OCI-LY7 (cell line): Measurements from ENCODE around the gene FOXO3. TPM values are rescaled to one million over a fixed set of nuclear protein-coding genes. Genes with fewer than 3 reads are reported as not detected.
"Not testable (repeated sequence)": the region's sequence is repeated elsewhere in the genome, so short reads cannot be mapped to it uniquely, and the experiment has no call there.

Experiments used
- BruUV-seq: library from RNA; stranded (reverse); fragments of 400-500 nt; replicated peaks from 2 replicates; lab custom pipeline; 2021; lab: Mats Ljungman, UMichigan
- CTCF ChIA-PET: fragments of 300-600 bp; sonication (Branson Sonifier 250); formaldehyde crosslinking; loops from one replicate; lab custom pipeline; 2022; ENCODE audit warnings: antibody characterized with exemption; ENCODE audit not compliant: unreplicated experiment; lab: Charles Lee
- POLR2A ChIA-PET: fragments of 300-600 bp; sonication (Branson Sonifier 250); formaldehyde crosslinking; loops from one replicate; lab custom pipeline; 2022; ENCODE audit warnings: antibody characterized with exemption; lab: Charles Lee
- DNase-seq: peaks from one replicate; pipeline ENCODE4 v3.0.0-alpha.2; 2015; ENCODE audit warnings: low spot score
- H2AFZ ChIP-seq: fragments of 200-600 bp; sonication (generic), shearing (Covaris generic); 2 replicates; pipeline ENCODE4 v1.6.1; 2014; ENCODE audit warnings: mild to moderate bottlenecking, antibody characterized with exemption, low read length, moderate library complexity
- H3K27ac ChIP-seq: fragments of 200-600 bp; sonication (generic); 2 replicates; pipeline ENCODE4 v1.5.1; 2014; ENCODE audit warnings: mixed run types, low read depth, mild to moderate bottlenecking, moderate library complexity, low read length, inconsistent platforms; ENCODE audit not compliant: poor library complexity, severe bottlenecking
- H3K36me3 ChIP-seq: fragments of 200-600 bp; sonication (generic); 2 replicates; pipeline ENCODE4 v1.6.1; 2014; ENCODE audit warnings: mild to moderate bottlenecking, antibody characterized with exemption, low read length, moderate library complexity, mixed read lengths; ENCODE audit not compliant: insufficient read depth
- H3K4me1 ChIP-seq: fragments of 200-600 bp; sonication (generic); 2 replicates; pipeline ENCODE4 v1.5.1; 2014; ENCODE audit warnings: mild to moderate bottlenecking, low read length; ENCODE audit not compliant: insufficient read depth, poor library complexity, severe bottlenecking
- H3K4me2 ChIP-seq: fragments of 200-600 bp; sonication (generic); 2 replicates; pipeline ENCODE4 v1.6.1; 2014; ENCODE audit warnings: mild to moderate bottlenecking, low read length
- H3K4me3 ChIP-seq: fragments of 200-600 bp; sonication (generic); 2 replicates; pipeline ENCODE4 v1.5.1; 2014; ENCODE audit warnings: mild to moderate bottlenecking, low read depth, low read length; ENCODE audit not compliant: poor library complexity, severe bottlenecking
- H3K79me2 ChIP-seq: fragments of 200-600 bp; sonication (generic); 2 replicates; pipeline ENCODE4 v1.6.1; 2016; ENCODE audit warnings: low read depth, mild to moderate bottlenecking, low read length, moderate library complexity, mixed read lengths; ENCODE audit not compliant: insufficient read depth
- H3K9me2 ChIP-seq: fragments of 200-600 bp; sonication (generic); 2 replicates; pipeline ENCODE4 v1.6.1; 2016; ENCODE audit warnings: mild to moderate bottlenecking, low read length, mixed read lengths; ENCODE audit not compliant: insufficient read depth
- H3K9me3 ChIP-seq: fragments of 200-600 bp; sonication (generic); 2 replicates; pipeline ENCODE4 v1.6.1; 2014; ENCODE audit warnings: mild to moderate bottlenecking, mixed run types, low read length, mixed read lengths
- H4K20me1 ChIP-seq: fragments of 200-600 bp; sonication (generic); 2 replicates; pipeline ENCODE4 v1.6.1; 2014; ENCODE audit warnings: mild to moderate bottlenecking, antibody characterized with exemption, low read length, moderate library complexity, mixed read lengths; ENCODE audit not compliant: insufficient read depth
- CTCF ChIP-seq: fragments of 200-600 bp; sonication (generic); conservative IDR thresholded peaks from 2 replicates; pipeline ENCODE4 v1.5.1; 2014; ENCODE audit warnings: mild to moderate bottlenecking, antibody characterized with exemption, low read length, moderate library complexity, mixed read lengths
- EZH2phosphoT487 ChIP-seq: fragments of 200-600 bp; sonication (generic); IDR thresholded peaks from 2 replicates; pipeline ENCODE4 v1.6.1; 2018; ENCODE audit warnings: low read depth, borderline replicate concordance, mild to moderate bottlenecking, mixed run types, antibody characterized with exemption, low read length, moderate library complexity, mixed read lengths
- intact Hi-C: fragments of 100-400 bp; cut with micrococcal nuclease; formaldehyde crosslinking; loops from one replicate; pipeline ENCODE4 v1.10.0; 2022; ENCODE audit not compliant: unreplicated experiment
- total RNA-seq, 2 experiments: library from RNA; depleted of rRNA in 1 of 2; stranded (reverse); fragments of >200 nt in 1 of 2; shearing (Covaris generic) in 1 of 2; gene quantifications; 2 replicates each; pipeline ENCODE4 v1.2.3, GENCODE V29; 2014 to 2022

The FOXO3 gene
- total RNA-seq, 2 experiments from 2014 or later: 3.8 to 9.9 TPM

- Histone ChIP-seq H3K9me3 (no peaks in the 10 kb centered on the region), H3K79me2 (no peaks in the 10 kb centered on the region), H4K20me1 (no peaks in the 10 kb centered on the region), H3K4me2 (no peak overlapping the region), H2AFZ (no peak overlapping the region), H3K9me2 (no peaks in the 10 kb centered on the region), H3K4me3 (no peak overlapping the region), H3K4me1 (peaks cover 12% of the 10 kb centered on the region), H3K27ac (no peak overlapping the region), H3K36me3 (no peaks in the 10 kb centered on the region)
- DNase-seq: no peak
- BruUV-seq: no TSS peak
- intact Hi-C loops: no loop called here
- ChIA-PET CTCF (no interaction called here), POLR2A (no interaction called here)
- TF ChIP-seq EZH2phosphoT487 (no peak), CTCF (no peak)
These were observed 95.3 kb downstream of the FOXO3 start for GRCh38 chr6:108655806-108656651.

DNA sequence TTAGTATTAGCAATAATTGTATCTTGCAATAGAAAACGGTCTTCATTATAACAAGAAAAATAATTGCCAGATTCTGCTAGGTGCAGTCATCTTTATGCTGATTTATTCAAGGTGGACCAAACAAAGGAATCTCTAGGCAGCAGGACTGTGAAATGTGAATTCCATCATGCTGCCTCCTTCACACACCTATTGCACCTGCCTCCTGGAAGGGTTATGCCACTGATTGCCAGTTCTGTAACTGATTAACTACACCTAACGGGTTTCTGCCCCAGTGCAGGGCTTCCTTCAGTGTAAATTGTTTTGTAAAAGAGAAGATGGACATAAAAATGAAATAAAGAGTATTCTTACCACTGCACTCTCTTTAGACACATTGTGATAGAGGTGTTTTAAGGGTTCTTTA is 96.1 kb downstream of the FOXO3 start:
- ChIA-PET CTCF (no interaction called here), POLR2A (no interaction called here)
- Histone ChIP-seq H3K9me3 (no peaks in the 10 kb centered on the region), H3K9me2 (no peaks in the 10 kb centered on the region), H3K4me2 (no peak overlapping the region), H3K79me2 (no peaks in the 10 kb centered on the region), H3K4me3 (no peak overlapping the region), H3K27ac (no peak overlapping the region), H2AFZ (no peak overlapping the region), H4K20me1 (no peaks in the 10 kb centered on the region), H3K36me3 (no peaks in the 10 kb centered on the region), H3K4me1 (peaks cover 8% of the 10 kb centered on the region)
- no peak for DNase-seq
- no TSS peak for BruUV-seq
- TF ChIP-seq EZH2phosphoT487 (no peak), CTCF (no peak)
- intact Hi-C loops: no loop called here

GRCh38 chr6:108658174-108658573 is 97.5 kb downstream of the FOXO3 start:
- Histone ChIP-seq H2AFZ (no peak overlapping the region), H3K4me2 (no peak overlapping the region), H4K20me1 (no peaks in the 10 kb centered on the region), H3K27ac (no peak overlapping the region), H3K9me3 (no peaks in the 10 kb centered on the region), H3K4me3 (no peak overlapping the region), H3K9me2 (no peaks in the 10 kb centered on the region), H3K79me2 (no peaks in the 10 kb centered on the region), H3K4me1 (peaks cover 8% of the 10 kb centered on the region), H3K36me3 (no peaks in the 10 kb centered on the region)
- intact Hi-C loops: no loop called here
- no TSS peak for BruUV-seq
- ChIA-PET CTCF (no interaction called here), POLR2A (interaction anchor here (0.9 kb wide), 1 partner anchor 16 kb away, joined by 3 read pairs; no protein-coding TSS in a partner anchor)
- no peak for DNase-seq
- TF ChIP-seq CTCF (no peak), EZH2phosphoT487 (no peak)

- CTCF ChIA-PET, H3K4me1 ChIP-seq, H3K79me2 ChIP-seq, H3K4me2 ChIP-seq, DNase-seq, H3K36me3 ChIP-seq, H3K9me2 ChIP-seq, BruUV-seq, H2AFZ ChIP-seq, H3K9me3 ChIP-seq, H4K20me1 ChIP-seq, H3K27ac ChIP-seq, intact Hi-C loops, H3K4me3 ChIP-seq: not testable (repeated sequence)
- POLR2A ChIA-PET: interaction anchor here (0.5 to 1.3 kb wide), 3 partner anchors 11 to 15 kb away, joined by 3 to 5 read pairs (median 4); no protein-coding TSS in a partner anchor
These were observed 98.1 kb downstream of the FOXO3 start for GRCh38 chr6:108658785-108659184.
